Osteocyte (in vitro differentiated cells): Measurements from ENCODE around the gene ANKRD53. TPM values are rescaled to one million over a fixed set of nuclear protein-coding genes. Genes with fewer than 3 reads are reported as not detected.
"Not testable (repeated sequence)": the region's sequence is repeated elsewhere in the genome, so short reads cannot be mapped to it uniquely, and the experiment has no call there.

ENCODE experiments used
- DNase-seq: peaks from one replicate; pipeline ENCODE4 v3.0.0; 2021; ENCODE audit warnings: mixed read lengths; ENCODE audit not compliant: unreplicated experiment; ENCODE audit errors: extremely low spot score
- H3K27ac Mint-ChIP-seq: one replicate; pipeline ENCODE4 v1.8.0; 2021; ENCODE audit warnings: mild to moderate bottlenecking, mixed read lengths; ENCODE audit not compliant: unreplicated experiment
- H3K27me3 Mint-ChIP-seq: one replicate; pipeline ENCODE4 v1.8.0; 2021; ENCODE audit warnings: mixed read lengths; ENCODE audit not compliant: unreplicated experiment
- H3K36me3 Mint-ChIP-seq: one replicate; pipeline ENCODE4 v1.8.0; 2021; ENCODE audit warnings: mixed read lengths; ENCODE audit not compliant: unreplicated experiment
- H3K4me1 Mint-ChIP-seq: one replicate; pipeline ENCODE4 v1.8.0; 2021; ENCODE audit warnings: mixed read lengths; ENCODE audit not compliant: unreplicated experiment
- H3K4me3 Mint-ChIP-seq: one replicate; pipeline ENCODE4 v1.8.0; 2021; ENCODE audit warnings: mild to moderate bottlenecking, moderate library complexity, mixed read lengths; ENCODE audit not compliant: unreplicated experiment
- H3K9me3 Mint-ChIP-seq: one replicate; pipeline ENCODE4 v1.8.0; 2021; ENCODE audit warnings: mixed read lengths; ENCODE audit not compliant: unreplicated experiment
- total RNA-seq: library from RNA; stranded (reverse); gene quantifications from 2 replicates; pipeline ENCODE4 v1.2.1, GENCODE V29; 2021
- TF ChIP-seq, protein P1 (sequence below): fragments of 200-600 bp; sonication (generic); IDR thresholded peaks from 2 replicates; pipeline ENCODE4 v1.5.0; 2021; ENCODE audit warnings: antibody characterized with exemption, mild to moderate bottlenecking, moderate library complexity

ANKRD53 gene
- total RNA-seq, 1 donor from 2014 or later, result 2.7 TPM

GRCh38 chr2:70999362-70999761, 20.9 kb downstream of the ANKRD53 start:
- H3K27ac Mint-ChIP-seq, result no peak overlapping the region

DNA sequence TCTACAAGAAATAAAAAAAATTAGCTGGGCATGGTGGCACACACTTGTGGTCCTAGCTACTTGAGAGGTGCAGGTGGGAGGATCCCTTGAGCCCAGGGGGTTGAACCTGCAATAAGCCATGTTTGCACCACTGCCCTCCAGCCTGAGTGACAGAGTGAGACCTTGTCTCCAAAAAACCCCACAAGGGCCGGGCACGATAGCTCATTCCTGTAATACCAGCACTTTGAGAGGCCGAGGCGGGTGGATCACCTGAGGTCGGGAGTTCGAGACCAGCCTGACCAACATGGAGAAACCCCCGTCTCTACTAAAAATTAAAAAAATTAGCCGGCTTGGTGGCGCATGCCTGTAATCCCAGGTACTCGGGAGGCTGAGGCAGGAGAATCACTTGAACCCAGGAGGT, 21.5 kb downstream of the ANKRD53 start:
- not testable (repeated sequence) for H3K36me3 Mint-ChIP-seq, H3K9me3 Mint-ChIP-seq, H3K27ac Mint-ChIP-seq, DNase-seq, H3K4me3 Mint-ChIP-seq
- Mint-ChIP-seq H3K27me3 (peaks cover 21% of the 10 kb centered on the region), H3K4me1 (peaks cover 10% of the 10 kb centered on the region)

More at GRCh38 chr2:70999362-70999761, 20.9 kb downstream of the ANKRD53 start:
- no peaks in the 10 kb centered on the region for H3K36me3 Mint-ChIP-seq
- no peaks in the 10 kb centered on the region for H3K9me3 Mint-ChIP-seq
- TF ChIP-seq, protein P1, sequence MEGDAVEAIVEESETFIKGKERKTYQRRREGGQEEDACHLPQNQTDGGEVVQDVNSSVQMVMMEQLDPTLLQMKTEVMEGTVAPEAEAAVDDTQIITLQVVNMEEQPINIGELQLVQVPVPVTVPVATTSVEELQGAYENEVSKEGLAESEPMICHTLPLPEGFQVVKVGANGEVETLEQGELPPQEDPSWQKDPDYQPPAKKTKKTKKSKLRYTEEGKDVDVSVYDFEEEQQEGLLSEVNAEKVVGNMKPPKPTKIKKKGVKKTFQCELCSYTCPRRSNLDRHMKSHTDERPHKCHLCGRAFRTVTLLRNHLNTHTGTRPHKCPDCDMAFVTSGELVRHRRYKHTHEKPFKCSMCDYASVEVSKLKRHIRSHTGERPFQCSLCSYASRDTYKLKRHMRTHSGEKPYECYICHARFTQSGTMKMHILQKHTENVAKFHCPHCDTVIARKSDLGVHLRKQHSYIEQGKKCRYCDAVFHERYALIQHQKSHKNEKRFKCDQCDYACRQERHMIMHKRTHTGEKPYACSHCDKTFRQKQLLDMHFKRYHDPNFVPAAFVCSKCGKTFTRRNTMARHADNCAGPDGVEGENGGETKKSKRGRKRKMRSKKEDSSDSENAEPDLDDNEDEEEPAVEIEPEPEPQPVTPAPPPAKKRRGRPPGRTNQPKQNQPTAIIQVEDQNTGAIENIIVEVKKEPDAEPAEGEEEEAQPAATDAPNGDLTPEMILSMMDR, result no peak
- peaks cover 10% of the 10 kb centered on the region for H3K4me1 Mint-ChIP-seq
- H3K27me3 Mint-ChIP-seq, result peaks cover 16% of the 10 kb centered on the region
- H3K4me3 Mint-ChIP-seq, result no peak overlapping the region
- no peak for DNase-seq

GRCh38 chr2:71000780-71001591, 22.6 kb downstream of the ANKRD53 start:
- Mint-ChIP-seq H3K27ac (peak overlapping the region; percentile 56), H3K36me3 (no peaks in the 10 kb centered on the region), H3K4me1 (peaks cover 9% of the 10 kb centered on the region), H3K27me3 (peaks cover 32% of the 10 kb centered on the region), H3K4me3 (peak overlapping the region; percentile 42), H3K9me3 (no peaks in the 10 kb centered on the region)
- TF ChIP-seq, protein P1, result peak; percentile 95
- peak; percentile 89 for DNase-seq

GRCh38 chr2:71001592-71001927, 23.1 kb downstream of the ANKRD53 start:
- H3K4me1 Mint-ChIP-seq, result peaks cover 9% of the 10 kb centered on the region
- H3K36me3 Mint-ChIP-seq, result no peaks in the 10 kb centered on the region
- H3K27ac Mint-ChIP-seq, result no peak overlapping the region
- peaks cover 32% of the 10 kb centered on the region for H3K27me3 Mint-ChIP-seq
- DNase-seq, result no peak
- no peak overlapping the region for H3K4me3 Mint-ChIP-seq
- TF ChIP-seq, protein P1, result no peak
- H3K9me3 Mint-ChIP-seq, result no peaks in the 10 kb centered on the region

GRCh38 chr2:71001981-71002570, 23.6 kb downstream of the ANKRD53 start:
- TF ChIP-seq, protein P1, result no peak
- no peaks in the 10 kb centered on the region for H3K36me3 Mint-ChIP-seq
- peaks cover 32% of the 10 kb centered on the region for H3K27me3 Mint-ChIP-seq
- H3K4me1 Mint-ChIP-seq, result peaks cover 9% of the 10 kb centered on the region
- H3K9me3 Mint-ChIP-seq, result no peaks in the 10 kb centered on the region
- DNase-seq, result no peak
- no peak overlapping the region for H3K27ac Mint-ChIP-seq
- H3K4me3 Mint-ChIP-seq, result no peak overlapping the region
